Endothelial cell of hepatic sinusoid (primary cell): ENCODE results near the gene RERE.

Source experiments
- in situ Hi-C: cut with HindIII; loops from 2 replicates; pipeline ENCODE4 v1.10.0; 2017; ENCODE audit warnings: low sequenced_read_pairs

The RERE gene

DNA sequence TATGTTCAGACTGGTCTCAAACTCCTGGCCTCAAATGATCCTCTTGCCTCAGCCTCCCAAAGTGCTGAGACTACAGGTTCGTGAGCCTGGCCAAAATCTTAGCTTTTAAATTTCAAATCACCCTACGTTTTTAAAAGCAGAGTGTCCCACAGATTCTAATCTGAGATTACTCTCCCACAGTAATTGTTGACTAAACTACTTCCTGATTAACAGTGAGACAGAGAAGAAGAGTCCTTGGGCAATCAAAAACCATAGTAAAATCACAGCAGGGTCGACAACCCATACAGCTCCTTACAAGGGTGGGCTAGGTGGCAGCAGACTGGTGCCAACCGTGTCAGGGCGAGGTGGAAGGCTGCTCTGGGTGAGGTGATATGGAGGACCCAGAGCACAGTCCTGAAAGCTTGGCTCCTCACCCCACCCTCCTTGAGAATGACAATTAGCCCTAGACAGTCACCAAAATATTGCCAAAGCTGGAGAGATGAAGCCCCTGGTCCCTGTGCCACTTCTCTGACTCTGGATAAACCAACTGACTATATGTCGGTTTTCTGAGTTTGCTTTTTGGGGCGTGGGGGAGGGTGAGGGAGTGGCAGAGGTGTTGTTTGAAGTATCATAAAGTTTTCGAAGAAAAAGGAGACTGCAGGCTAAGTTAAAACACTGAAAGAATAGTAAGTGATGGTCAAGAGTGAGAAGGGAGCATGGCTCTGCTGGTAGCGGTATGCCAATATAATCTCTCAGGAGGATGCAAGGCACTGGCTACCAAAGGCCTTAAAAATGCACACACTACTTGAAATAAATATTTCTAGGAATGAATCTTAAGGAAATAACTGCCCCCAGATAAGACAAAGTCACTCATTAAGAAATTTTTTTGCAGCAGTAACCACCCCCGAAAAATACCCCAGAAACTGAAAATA lies 412.7 kb downstream of the RERE start:
- in situ Hi-C loops = loop anchor here (5.0 kb wide), 1 partner anchor 42 kb away; no protein-coding TSS in a partner anchor

DNA sequence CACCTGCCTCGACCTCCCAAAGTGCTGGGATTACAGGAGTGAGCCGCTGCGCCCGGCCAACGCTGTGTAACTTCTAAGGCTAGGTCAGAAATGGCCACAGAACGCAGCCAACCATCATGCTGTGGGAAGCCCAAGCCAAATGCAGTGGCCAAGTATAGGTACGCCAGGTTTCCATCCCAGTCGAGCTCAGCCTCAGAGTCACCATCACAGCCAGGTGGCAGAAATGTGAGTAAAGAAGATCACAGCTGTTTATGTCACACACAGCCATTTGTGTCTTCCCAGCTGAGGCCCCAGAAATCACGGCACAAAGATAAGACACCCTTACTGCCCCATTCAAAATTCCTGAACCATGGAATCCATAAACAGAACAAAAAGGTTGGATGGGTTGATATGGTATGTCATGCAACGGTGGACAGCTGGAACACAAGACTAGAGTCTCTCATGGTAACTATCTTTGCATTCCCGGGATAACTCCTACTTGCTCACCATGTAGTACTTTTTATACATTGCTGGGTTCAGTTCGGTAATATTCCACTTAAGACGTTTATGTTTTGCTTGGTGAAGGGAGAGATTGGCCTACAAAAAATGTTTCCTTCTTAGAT lies 415.2 kb downstream of the RERE start:
- in situ Hi-C loops = no loop called here

DNA sequence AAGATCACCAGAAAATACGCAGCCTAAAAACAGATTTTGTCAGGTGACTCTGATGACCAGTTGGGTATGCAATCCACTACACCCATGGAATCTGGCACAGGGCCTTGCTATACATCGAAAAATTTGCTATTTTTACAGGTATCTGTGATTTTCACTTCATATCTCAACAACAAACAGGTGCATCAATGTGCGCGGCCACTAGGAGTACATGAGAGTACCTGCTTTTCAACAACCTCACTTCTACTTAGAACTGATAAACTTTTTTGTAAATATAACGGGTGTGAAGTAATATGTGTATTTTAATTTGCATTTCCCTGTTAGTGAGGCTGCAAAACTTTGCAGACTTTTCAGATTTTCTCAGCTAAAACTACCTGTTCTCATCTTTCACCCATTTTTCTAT lies 418.8 kb downstream of the RERE start:
- in situ Hi-C loops = no loop called here

DNA sequence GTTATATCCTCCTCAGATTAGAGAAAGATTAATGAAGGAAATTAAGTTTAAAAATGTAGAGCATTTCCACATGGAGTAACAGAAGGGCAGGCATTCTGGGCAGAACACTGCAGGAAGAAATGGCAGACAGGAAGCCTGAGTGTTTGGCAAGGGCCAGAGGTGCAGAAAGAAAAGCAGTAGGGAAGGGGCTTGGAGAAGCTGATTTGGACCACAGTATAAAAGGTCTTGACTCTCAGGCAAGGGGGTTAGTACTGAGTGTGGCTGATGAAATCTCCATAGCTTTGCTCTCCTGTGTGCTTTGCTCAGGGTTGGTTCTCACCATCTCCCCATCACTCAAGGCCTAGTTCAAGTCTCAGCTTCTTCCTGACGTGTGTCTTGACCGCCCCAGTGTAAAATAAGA lies 419.4 kb downstream of the RERE start:
- in situ Hi-C loops = no loop called here

DNA sequence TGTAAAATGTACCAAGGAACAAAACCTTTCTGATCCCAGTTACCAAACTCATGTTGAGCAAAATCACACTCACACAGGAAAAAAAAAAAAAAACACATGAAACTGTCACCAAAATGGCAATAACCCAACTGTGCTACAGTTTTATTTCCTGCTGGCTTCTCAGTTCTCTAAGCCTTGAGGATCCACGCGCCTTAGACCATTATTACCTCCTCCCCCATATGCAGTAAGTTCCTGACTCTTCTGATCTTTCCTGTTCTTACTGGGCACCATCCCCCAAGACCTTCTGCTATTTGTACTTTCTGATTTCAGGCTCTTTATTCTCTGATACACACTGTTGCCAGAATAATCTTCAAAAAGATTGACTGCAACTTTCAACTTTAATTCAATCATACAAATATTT lies 419.9 kb downstream of the RERE start:
- in situ Hi-C loops = no loop called here

DNA sequence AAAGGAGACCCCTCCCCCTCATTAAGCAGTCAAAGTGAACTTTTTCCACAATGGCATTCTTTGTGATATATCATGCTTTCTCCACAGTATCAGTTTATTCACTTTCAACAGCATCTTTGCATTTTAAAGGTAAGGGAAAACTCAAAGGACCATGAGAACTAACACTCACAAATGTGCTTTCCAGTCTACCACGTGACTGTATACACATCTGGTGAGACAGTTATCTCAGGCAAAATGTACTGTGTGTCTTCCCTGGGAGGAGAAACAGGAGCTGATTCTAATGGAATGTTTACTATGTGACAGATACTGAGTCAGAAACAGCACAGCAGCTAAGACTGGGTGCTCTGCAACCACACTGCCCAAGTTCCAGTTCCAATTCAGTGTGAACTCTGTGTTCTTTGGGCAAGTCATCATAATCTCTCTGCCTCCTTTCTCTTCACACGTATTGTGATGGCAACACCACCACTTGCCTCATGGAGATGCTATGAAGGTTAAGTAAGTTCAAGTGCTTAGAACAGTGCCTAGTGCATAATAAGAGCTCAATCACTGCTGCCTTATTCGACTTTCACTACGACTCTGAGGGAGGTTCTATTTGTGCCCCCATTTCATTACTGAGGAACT lies 420.5 kb downstream of the RERE start:
- in situ Hi-C loops = no loop called here

DNA sequence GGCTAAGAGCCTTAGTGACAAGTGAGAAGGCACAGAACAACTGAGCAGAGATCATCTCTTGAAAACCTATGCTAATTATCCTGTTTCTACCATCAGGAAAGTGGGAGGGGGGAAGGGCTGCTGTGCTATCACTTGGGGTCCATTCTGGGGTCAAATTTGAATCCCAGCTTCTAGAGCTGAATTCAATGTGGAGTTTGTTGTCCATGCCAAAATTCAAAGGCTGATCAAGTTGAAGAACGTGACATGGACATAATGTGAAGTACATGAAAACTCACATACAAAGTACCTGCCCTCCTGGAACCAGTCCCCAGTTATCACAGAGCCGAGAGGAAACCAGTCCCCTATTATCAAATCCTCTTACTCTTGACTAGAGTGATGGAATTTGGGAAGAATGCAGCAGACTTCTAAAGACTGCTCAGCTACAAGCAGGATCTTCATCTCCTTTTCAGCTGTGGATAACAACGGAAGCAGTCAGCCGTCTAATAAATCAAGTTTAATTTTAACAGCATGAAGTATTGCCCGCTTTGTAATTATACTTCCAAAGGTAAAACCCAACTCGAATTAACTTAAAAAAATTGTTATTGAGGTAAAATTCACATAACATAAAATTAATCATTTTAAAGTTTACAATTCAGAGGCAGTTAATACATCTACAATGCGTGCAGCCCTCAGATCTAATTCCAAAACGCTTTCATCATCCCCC lies 421.2 kb downstream of the RERE start:
- in situ Hi-C loops = no loop called here

DNA sequence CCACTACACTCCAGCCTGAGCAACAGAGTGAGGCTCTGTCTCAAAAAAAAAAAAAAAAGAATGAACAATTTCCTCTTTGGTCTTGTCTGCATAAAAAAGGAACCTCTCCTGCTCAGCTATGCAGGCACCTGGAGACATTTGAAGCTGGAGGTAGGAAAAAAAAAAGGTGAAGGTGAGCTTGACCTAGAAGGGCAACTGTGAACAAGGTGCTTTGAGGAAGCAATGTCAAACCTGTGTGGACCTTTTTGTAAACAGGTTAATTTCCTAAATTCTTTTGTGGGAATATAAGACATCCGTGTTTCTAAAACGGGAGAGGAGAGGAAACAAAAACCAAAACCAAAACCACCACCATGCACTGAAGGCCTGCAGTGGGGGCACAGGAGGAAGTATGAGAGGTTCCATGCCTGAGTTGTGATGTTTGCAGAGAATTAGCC lies 422.0 kb downstream of the RERE start:
- in situ Hi-C loops = no loop called here

DNA sequence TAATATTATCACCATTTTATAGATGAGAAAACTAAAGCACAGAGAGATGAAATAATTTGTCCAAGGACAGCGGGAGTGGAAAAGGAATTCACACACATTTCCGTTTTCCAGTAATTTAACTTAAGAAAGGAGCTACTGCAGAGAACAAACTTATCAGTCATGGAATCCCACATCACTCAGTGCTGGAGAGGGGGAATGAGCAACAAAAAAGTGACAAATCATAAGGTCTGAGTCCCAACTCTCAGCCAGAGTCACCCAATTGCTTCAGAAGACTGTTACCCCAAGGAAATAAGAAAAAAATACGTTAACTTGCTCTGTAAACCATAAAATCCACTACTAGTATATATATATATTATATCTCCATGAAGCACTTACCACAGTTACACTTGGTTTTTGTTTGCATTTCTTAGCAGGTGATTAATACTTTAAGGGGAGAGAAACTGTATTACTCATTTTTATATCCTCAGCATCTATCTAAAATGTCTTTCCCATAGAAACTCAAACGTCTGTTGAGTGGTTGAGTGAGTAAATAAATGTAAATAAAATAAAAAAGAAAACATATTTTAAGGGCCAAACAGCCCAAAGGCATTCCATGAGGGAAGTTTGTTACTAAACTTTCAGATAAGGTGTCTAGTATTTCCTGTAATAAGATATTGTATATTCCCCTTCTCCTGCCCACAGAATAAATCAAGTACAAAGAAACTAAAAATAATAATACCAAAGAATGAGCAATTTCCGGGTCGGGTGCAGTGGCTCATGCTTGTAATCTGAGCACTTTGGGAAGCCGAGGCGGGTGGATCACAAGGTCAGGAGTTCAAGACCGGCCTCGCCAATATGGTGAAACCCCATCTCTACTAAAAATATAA lies 422.8 kb downstream of the RERE start:
- in situ Hi-C loops = no loop called here

DNA sequence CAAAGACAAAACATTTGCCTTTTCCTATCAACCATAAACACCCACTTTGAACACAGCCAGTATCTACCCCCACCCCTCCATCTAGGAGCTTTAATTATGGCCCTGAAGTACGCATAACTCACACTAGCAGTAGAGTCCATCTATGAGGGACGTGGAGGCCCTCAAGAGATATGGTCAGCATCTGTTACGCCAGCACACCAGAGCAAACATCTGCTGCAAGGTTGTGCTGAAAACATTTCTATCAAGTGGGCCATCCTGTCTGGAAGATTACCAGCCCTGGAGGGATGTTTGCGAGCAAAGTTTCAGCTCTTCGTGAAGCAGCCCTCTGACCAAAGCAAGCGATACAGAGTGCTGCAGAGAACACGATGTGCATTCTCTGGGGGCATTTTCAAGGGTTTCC lies 424.9 kb downstream of the RERE start:
- in situ Hi-C loops = no loop called here

DNA sequence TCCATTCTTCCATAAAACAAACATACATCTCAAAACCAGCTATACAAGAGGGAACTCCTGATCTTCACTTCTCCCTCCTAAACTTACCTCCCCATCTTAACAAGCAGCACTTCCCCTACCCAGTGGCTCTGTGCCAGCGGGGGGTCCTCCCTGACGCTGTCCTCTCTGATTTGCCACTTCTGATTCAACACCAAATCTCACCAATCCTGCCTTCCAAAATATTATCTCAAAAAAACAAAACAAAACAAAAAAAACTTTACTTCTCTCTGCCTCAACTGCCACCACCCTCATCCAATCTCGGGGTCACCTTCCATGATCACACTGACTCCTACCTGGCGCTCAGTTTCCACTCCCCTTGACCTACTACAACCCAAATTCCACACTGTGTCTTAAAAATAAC lies 426.7 kb downstream of the RERE start:
- in situ Hi-C loops = no loop called here

DNA sequence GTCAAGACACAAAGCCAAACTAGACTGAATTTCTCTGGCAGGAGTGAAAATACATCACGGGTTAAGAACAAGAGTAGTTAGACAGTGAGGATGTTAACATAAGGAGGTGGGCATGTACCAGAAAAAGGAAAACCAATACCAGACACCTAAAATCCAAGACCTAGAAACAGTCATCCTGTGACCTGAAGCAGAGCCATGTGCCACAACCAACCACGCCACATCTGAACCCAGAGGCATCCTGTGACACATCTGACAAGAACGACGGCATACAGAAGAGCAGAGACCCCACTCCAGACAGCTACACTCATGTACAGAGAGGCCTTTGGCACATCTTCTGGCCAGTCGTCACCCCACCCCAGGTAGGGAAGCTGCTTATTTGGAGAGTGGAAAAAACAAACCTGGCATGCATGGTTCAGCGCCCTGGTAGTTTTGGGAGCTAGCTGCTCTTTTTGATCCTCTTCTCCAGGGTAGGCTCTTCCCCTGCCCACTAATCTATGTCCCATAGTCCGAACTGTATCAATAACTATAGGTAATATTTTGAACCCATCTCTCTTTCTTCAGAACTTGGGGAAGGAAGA lies 427.4 kb downstream of the RERE start:
- in situ Hi-C loops = no loop called here

DNA sequence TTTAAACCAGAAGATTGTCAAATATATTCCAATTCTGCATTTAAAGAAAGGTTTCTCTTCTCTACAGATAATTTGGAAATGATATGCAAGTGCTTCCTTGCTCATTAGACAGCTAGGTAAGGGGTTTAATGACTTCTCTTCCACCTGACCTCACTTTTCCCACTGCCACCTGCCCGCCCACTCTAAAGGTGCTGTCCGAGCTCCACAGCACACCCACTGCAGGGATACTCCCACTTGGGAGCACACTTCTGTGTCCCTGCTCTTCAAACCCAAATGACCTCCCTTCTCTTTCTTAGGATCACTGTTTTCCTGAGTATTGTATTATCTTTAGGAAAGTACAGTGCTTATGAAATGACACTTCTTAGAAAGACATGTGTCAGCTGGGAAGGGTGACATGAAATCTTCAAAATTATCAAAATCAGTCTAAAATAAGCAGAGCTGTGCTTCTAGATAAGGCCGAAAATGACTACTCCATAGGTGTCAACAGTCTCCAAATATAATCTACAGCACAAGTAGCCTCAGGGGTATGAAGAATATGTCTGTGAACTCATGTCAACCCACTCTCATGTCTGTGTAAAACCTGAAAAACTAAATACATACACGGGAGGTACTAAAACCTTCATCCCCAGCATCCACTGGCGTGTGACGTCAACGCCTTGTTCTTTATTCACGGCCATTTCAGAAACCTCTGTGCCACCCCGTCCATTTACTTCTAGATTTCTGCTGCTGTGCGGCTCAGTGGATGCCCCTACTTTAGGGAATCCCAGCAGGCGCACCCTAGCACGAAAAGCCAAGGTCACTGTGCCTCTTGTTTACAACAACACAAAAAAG lies 428.5 kb downstream of the RERE start:
- in situ Hi-C loops = no loop called here

DNA sequence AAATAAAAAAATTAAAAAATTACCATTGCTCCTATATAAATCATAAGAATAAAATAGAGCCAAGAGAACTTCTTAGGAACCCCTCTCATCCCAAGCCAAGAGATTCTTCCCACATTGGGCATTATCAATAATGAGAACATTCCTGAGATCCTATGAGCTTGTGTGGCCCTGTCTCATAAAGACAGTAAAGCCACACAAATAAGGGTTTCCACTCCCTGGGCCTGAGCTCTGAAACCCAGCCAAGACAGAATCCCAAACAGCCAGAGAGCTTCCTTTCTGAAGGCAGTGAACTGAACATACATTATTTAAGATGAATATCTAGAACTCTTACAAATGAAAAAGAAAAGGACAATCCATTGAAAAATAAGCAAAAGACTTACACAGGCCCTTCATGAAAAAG lies 431.2 kb downstream of the RERE start:
- in situ Hi-C loops = no loop called here

DNA sequence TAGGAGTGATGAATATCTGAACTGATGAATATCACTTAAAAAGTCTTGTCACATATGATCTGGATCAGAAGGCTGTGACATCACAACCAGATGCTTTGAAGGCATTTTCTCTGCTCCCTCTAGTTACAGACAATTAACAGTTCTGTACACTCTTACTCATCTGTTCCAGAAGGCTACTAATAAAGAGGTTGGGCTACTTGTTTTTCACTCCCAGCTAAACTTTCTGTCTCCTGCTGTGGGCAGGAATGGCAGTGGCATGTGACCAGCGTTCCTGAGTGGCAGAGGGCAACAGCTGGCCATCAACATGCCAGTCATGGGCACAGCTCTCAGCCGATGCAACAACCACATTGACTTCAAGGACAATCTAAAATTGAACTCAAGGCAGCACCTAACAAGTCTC lies 432.9 kb downstream of the RERE start:
- in situ Hi-C loops = no loop called here

DNA sequence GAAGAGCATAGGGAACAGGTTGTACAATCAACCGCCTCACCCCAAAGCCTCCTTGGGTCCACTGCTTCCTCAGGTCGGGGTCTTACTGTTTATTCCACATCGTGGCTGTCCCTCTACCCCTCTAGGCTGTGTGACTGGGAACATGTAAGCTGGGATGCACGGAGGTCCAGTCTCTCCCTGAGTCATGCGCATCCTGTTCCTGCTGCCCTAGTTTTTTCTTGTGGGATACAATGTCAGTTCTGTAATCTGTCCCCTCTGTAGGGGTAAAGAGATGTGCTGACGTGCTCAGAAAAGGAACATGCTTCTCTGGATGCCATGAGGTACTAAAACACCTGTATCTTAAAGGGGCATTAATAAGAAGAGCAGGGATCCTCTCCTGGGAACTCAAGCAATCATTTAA lies 433.4 kb downstream of the RERE start:
- in situ Hi-C loops = no loop called here

DNA sequence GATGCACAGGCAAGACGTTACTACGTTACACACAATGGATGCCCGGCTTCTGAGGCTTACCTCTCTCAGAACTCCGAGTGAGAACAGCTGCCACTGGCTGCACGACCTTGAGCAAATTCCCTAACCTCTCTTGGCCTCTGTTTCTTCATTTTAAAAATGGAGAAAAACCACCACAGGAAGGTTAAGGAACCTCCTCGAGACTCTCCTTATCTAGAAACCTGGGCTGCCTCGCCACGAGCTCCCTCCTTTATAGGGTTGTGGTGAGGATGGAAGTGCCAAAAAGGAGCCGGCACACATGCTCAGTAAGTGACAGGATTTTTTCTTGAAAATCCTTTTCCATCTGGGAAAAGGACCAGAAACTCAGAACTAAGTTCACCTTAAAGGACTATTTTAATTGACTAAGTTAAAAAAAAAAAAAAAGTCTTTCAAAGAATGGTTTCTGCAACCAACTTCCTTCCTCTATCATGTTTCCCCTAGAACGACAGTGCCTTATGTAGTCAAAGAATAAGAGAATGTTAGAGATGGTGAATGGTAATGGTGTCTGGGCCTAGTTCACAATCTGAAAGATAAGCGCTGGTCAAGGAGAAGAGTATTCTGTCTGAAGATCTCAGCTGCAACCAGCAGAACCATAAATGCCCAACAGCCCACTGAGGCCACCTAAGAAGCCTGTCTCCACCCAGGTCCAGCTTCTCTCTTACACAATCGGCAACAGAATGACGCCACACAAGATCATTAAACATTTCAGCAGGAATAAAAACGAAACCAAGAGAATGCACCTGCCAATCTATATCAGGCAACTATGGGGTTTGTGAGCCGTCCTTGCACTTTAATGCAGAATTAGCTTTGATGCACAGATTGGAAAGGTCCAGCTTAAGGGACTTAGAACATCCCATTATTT lies 434.6 kb downstream of the RERE start:
- in situ Hi-C loops = no loop called here

DNA sequence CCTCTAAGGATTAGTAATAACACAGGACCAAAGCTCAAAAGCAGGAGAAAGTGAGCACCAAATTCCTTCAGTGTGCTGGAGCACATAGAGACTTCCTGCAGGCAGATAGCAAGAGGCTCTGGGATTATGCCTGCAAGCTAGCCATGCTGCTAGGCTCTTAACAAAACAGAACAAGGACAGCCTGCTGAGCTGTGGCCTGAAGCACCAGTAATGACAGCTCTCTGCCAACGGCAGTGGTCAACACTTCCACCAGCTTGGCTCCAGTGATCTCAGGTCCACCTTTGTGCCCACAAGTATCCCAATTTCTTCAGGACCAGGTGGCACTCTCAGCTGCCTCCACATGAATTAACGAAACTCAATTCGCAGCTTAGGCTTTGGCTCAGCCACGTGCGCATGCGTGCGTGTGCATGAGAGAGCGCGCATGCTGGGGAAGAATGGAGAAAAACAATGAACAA lies 435.4 kb downstream of the RERE start:
- in situ Hi-C loops = no loop called here
